IPS-NIHi7 (cell line): ENCODE measurements around the gene IRF2.

Experiments used
- DNase-seq: peaks from one replicate; pipeline ENCODE4 v3.0.0; 2012; ENCODE audit warnings: mixed read lengths; ENCODE audit errors: extremely low spot score

IRF2 gene

GRCh38 chr4:184473499-184474262 is 669 bp downstream of the IRF2 start:
- DNase-seq = peak; percentile 38

DNA sequence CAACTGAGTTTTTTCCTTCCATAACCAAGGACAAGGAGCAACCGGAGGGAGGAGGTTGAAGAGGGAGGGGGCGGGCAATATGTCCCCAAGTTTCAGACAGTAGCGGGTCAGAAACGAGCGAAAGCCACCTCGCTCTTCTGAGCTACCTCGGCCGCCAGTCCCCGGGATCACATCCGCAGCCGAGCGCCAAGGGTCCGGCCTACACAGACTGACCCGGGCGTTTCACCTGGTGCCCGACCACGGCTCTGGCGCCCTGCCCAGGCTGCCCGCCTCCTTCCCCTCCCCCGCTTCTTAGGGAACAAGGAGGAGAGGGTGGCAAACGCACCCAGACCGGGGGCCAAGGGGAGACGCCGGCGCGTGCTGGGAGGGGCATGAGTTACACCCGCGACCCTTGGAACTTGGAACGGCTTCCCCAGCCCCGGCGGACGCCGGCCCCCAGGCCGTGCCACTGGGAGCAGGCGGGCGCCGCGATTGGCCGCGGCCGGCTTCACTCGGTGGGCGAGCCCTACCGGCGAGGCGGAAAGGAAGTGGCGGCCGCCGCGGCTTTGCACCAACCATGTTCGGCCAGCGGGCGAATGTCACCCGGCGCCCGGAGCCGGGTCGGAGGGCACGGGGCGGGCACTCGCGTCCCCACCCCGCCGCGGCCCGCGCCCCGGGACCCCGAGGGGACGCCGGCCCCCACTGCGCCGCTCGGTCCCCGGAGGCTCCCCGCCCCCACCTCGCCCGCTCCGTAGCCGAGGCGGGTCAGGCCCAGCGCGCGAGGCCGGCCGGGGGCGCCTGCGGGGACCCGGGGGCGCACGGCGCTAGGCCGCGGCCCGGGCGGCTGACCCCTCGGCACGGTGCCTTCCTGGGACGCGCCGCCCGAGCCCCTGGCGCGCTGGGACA is 1.5 kb downstream of the IRF2 start:
- peak; percentile 74 for DNase-seq

DNA sequence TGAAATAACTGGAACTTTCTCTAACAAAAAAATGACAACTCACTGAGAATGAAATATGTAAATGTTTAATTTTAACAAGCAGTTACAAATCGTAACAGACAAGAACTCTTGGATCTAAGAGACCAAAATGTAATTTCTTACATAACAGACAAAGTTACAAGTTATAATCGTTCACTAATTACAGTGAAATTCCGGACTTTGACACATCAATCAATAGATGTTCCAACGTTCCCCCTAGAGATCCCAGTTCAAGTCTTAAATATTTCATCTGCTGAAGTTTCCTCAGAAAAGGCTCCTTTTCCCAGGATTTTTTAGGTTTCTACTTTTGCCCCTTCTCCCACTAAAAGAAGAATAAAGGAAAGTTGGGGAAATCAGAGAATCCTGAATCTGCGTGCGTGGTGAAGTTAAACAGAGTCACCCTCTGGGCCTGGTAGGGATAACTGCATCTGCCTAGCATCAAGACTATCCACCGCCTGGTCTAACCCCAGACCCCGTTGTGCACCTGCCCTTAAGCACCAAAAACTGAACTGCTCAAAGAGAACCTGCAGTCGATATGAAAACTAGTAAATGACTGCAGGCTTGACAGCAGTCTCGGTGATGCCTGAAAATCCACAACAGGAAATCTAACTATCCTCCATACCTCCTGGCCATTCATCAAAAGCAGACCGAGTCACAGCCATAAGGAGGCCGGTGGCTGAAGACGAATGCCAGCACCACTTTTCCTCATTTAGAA is 2.3 kb downstream of the IRF2 start:
- DNase-seq = no peak

DNA sequence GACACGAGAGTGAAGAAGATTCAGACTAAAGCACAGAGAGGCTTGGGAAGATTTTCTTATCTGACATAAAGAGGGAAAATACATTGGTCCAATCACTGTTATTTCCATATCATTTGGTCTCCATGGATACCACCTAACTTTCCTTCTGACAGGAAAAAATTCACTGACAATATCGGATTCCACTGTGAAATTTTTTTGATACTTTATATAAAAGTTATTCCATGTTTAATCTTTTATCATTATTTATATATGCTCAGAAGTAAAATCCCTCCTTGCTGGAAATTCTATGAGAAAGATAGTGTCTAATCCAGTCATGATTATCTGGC is 3.6 kb downstream of the IRF2 start:
- no peak for DNase-seq

- no peak for DNase-seq
These were observed 7.7 kb downstream of the IRF2 start for GRCh38 chr4:184466634-184467033.

DNA sequence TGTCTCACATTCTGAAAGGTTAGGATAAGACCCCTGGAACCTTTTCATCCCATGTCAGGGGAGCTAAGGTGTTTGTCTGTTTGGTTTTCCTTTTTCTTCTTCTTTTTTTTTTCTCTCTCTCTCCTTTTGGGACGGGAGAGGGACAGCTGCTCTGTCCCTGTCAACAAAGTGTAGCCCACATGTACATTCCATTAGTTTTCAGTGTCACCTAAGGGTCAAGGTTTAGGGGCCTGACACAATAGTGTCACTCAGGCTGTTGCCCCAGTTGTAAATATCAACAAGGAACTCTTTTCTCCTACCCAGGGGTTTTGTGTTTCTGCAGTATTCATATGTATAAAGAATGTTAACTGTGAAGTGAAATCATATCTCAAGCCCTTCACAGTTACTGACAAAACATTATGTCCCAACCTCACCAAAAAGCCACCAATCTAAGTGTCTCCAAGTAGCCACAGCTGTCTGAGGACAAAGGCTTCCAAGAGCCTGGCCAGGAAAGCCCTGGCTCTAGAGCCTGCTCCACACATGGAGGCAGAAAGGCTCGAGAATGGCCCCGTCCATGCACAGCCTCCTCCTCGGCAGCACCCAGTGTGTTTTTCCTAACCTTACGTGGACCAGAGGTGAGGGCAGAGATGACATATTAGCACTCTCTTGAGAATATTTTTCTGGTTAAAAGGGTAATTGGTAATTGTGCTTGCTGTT is 9.4 kb downstream of the IRF2 start:
- DNase-seq = no peak

GRCh38 chr4:184463856-184464255 is 10.5 kb downstream of the IRF2 start:
- DNase-seq = no peak

DNA sequence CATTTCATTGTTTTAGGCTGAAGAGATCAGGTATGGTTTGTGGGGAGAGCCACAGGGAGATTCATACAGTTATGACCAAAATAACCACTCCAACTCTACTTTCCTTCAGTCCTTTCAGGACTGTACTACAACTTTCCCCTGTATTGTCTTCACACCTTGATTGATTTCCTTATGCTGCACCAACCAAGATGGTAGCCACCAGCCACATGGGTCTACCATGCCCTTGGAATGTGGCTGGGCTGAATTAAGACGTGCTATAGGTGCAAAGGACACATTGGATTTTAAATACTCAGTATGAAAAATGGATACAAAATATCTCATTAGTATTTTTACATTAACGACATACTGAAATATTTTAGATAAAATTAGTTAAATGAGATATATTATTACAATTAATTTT is 11.2 kb downstream of the IRF2 start:
- no peak for DNase-seq

- no peak for DNase-seq
These were observed 11.6 kb downstream of the IRF2 start for GRCh38 chr4:184462724-184463123.

GRCh38 chr4:184461711-184462441 is 12.5 kb downstream of the IRF2 start:
- DNase-seq = peak; percentile 35

DNA sequence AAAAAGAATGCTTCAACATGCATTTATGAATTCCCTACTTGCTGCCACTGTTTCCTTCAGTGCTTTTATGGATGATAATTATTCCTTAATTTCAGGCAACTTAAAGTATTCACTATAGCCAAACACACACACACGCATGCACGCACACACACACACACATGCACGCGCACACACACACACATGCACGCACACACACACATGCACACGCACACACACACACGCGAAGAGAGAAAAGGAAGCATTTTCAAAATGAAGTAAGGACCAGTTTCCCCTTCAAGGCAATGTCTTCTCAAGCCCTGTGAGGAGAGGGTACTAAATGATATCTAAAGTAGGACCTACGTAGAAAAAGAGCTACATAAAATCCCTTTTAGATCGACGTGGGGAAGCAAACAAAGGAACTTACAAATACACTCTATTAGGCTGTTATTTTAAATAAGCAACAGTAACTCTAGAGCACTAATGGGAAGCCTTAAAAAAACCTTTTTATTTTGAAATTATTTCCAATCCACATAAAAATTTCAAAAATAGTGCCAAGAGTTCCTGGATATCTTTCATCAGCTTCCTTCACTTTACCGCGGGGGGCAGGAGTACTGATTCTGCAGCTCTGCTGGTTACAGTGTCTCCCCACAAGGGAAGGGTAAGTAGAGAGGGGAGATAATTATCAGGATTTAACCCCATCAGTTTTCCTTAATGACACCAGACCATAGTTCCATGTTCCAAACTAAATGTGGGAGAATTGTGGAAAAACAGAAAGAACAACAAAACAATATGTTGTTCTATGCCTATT is 13.7 kb downstream of the IRF2 start:
- DNase-seq = no peak

DNA sequence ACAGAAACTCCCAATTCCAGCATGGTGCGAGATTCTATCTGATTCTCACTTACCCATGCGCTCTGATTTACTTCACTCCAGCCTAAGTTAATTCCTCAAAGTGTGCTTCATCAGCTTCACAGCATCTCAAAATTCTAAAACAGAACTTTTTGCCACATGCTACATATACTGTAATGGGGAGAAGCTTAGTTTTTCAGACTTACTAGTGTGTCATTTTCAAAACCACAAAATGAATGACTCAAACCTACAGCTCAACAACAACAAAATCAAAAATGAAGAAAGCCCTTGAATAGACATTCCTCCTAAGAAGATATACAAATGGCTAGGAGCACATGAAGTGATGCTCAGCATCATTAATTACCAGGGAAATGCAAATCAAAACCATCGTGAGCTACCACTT is 14.9 kb downstream of the IRF2 start:
- no peak for DNase-seq

DNA sequence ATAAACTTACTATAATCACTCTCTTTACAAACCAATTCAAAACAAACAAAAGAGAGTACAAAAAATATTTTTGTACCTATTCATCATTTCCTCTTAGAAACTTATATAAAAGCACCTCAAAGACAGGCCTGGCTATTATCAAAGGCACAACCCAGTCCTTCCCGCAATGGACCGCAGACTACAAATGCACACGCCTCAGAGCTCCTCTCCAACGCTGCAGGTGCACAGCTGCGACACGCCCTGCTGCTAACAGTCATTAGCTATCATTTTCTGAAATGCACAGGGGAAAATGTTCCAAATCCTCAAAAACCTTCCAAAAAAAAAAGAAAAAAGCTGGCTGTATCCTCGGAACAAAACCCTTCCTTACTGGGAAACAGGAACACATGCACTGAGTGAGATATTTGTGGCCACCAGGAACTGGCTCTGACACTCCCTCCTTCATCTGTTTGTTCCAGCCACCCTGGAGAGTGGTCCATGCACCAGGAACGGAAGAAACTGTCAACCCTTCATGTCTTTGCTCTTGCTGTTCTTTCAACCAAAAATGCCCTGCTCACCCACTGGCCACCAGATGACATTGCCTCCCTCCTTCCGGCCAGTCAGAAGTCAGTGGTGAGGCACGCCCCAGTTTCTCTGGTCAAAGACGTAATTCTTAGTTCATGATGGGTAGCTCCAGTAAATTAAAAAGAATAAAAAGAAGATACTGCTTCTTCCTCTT is 16.7 kb downstream of the IRF2 start:
- no peak for DNase-seq

- DNase-seq = no peak
These were observed 18.0 kb downstream of the IRF2 start for GRCh38 chr4:184456337-184456736.

DNA sequence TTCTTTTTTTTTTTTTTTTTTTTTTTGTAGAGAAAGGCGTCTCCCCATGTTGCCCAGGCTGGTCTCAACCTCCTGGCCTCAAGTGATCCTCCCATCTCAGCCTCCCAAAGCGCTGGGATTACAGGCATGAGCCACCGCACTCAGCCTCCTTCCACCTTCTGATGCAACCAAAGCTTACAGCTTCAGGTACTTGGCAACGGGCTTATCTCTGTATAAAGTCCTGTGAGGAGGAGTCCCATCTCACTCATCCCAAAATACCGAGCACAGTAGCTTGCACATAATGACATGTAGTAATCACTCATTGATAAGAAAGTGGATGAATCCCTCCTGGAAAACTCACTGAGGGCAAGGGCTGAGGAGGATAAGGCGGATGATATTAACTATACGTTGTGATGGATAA is 19.1 kb downstream of the IRF2 start:
- no peak for DNase-seq

DNA sequence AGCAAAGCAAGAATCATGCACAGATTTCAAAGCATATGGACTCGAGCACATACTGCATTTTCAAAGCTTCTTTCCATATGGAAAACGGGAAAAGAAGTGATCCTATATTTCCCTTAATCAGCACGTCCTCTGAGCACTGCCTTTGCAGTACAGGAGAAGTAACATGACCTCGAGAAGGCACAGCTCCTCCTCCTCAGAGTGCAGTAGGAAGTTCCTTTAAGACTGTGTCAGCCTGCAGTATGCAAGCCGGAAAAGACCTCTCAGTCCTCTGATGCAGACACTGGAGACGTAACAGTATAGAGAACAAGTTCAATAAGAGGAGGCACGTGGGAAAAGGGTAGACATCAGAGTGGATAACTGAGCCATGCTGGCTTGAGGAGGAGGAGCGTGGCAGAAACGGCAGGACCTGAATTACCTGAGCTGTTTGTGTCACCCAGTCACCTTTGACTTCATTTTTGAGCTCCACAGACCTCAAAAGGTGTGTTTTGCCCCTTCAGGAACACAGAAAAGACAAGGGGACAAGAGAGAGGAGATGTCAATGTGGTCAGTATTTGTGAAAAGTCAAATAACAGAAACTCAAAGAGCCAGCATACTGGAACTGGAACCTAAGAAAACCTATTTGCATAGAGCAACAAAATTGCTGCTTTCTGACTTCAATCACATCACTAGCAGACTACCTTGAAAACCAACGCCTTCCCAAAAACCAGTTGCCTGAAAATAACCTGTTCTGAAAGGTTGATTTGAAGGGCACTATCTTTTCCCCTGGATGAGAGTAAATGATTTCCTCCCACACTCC is 20.8 kb downstream of the IRF2 start:
- peak; percentile 39 for DNase-seq

DNA sequence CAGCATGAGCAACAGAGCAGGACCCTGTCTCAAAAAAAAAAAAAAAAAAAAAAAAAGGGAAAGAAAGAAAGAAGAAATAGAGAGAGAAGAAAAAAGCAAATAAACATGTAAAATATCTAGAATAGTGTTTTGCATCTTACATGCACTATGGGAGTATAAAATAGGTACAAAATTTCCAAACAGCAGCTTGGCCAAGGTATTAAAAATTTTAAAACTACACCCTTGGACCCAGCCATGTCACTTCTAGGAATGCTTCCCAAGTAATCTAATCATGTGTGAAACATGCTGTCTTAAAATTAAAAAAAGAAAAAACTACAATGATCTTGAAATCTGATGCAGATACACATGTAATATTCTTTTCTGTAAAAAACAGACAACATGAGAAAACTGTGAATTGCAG is 21.6 kb downstream of the IRF2 start:
- DNase-seq = no peak

DNA sequence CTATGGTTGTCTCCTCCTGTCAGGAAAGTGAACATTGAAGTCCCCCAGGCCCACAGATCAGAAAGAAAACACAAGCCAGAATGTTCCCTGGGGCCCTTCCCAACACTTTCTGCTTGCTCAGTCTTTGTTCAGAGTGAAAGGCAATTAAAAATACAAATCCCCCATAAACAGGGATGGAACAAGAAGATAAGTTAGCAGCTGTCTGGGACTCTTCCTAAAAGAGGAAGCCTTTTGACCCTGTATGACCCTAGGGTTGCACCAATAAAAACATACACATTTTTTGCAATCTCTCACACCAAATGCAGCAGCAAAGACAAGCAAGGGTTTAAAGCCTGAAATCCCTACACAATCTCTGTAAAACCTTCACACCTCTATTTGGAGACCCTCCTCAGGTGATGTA is 22.6 kb downstream of the IRF2 start:
- no peak for DNase-seq
